SK-N-MC (cell line): Measurements from ENCODE around the gene KCNJ6.

ENCODE experiments used
- EZH2 ChIP-seq: fragments of 200-600 bp; sonication (generic); IDR thresholded peaks from one replicate; pipeline ENCODE4 v1.6.1; 2017; ENCODE audit warnings: antibody characterized with exemption
- FOXP2 ChIP-seq: optimal IDR thresholded peaks from 2 replicates; pipeline ENCODE3; 2011; ENCODE audit warnings: mild to moderate bottlenecking, moderate library complexity; ENCODE audit not compliant: insufficient read depth; ENCODE audit errors: extremely low read length, control extremely low read depth
- POLR2AphosphoS5 ChIP-seq: IDR thresholded peaks from 2 replicates; pipeline ENCODE4 v1.6.1; 2012; ENCODE audit warnings: mild to moderate bottlenecking, low read depth, low read length, borderline replicate concordance

- TF ChIP-seq EZH2 (no peak), POLR2AphosphoS5 (no peak), FOXP2 (no peak)
These were observed 42.3 kb upstream of the KCNJ6 start for GRCh38 chr21:37958537-37958936.
